Measurements from ENCODE around the gene CPPED1.
"Not testable (repeated sequence)": the region's sequence is repeated elsewhere in the genome, so short reads cannot be mapped to it uniquely, and the experiment has no call there.

CPPED1 gene

GRCh38 chr16:12803203-12804093, at the start of gene CPPED1:
Gene CPPED1, minus strand, starts transcription at chr16:12803887. Its CDS starts 111 bp downstream, at chr16:12803776.
- DNase-seq (ENCODE audit: low spot score), result peak; percentile 81

DNA sequence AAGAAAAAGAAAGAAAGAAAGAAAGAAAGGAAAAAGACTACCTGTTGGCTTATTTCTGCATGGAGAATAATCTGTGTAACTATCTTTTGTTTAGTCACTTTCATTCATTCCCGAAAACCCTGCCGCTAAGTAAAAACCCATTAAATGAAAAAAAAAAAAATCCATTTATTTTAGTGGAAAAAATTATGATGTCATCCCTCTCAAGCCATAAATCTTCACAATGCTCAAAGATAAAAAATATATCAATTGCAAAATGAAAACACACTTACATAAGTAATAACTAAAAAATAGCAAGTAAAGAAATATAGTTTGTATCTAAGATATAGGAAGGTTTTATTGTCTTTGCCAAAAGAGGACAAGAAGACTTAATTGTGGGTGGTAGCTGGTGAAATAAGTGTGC, 46.5 kb upstream of the CPPED1 start:
- no peak for DNase-seq (ENCODE audit: low spot score)

- DNase-seq (ENCODE audit: low spot score), result no peak
These were observed 42.9 kb upstream of the CPPED1 start for GRCh38 chr16:12846592-12846991.

DNA sequence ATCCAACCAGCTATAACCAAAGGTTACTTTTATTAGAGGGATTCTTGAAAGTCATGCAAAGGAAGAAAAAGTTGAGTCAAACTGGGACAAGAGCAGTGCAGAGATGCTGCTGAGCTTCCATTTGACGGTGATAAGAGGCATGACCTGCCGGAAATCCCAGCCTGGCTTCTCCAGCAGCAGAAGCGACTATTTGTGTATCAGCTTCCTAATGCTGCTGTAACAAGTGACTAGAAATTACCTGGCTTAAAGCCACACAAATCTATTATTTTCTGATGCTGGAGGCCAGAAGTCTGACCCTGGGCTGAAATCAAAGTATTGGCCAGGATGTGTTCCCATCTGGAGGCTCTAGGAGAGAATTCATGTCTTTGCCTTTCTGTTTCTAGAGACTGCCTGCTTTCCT, 41.6 kb upstream of the CPPED1 start:
- no peak for DNase-seq (ENCODE audit: low spot score)

GRCh38 chr16:12837756-12838155, 34.1 kb upstream of the CPPED1 start:
- no peak for DNase-seq (ENCODE audit: low spot score)

DNA sequence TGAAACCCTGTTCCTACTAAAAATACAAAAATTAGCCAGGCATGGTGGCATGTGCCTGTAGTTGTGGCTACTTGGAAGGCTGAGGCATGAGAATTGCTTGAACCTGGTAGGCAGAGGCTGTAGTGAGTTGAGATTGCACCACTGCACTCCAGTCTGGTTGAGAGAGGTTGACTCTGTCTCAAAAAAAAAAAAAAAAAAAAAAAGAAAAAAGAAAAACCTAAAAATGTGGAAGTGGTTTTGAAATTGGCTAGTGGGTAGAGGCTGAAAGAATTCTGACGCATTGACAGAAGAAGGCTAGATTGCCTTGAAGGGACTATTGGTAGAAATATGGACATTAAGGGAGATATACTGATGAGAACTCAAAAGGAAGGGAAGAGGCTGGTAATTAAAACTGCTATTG, 33.6 kb upstream of the CPPED1 start:
- no peak for DNase-seq (ENCODE audit: low spot score)

DNA sequence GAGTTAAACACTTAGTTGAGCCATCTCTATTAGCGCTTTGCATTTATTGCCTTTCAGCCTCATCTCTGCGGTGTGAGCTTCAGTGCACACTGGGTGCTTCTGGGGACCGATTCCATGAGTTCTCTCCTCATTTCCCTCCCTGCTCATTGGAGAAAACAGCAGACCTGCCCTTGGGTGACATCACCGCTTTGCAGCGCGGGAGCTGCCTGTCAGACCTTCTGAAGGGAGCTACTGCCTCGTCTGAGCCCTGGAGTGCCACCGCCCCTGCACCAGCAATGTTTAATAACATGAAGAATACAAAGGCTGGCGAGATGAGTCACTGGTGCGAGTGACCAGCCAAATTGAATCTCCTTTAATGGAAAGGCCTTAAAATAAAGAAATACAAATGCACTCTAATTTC, 30.2 kb upstream of the CPPED1 start:
- DNase-seq (ENCODE audit: low spot score), result peak; percentile 16

DNA sequence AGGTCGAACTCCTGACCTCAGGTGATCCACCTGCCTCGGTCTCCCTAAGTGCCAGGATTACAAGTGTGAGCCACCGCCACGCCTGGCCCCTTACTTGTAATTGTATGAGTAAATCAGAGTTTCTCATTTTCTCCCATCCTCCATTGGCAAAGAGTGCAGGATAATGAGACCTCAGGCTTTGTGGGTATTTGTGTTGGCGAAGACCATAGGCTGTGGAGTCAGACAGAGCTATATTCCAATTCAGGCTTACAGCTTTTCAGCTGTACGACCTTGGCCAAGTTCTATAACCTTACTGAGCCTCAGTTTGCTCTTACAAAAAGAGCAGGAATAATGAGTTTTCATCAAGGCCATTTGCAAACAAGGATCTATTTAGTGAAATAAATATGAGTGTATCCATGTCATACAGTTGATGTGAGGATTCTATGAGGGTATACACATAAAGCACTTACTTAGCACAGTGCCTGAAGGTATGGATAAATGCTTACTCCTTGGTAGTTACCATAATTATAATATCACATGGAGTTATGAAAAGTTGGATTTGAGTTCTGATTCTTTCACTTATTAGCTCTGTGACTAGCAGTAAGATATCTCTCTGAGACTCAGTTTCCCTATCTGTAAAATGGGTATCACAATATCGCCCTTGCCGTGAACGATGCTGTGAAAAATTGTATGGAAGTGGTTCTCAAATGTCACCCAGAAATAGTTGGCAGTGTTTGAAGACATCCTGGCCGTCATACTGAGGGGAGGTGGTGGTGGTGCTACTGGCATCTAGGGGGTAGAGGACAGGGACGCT, 25.6 kb upstream of the CPPED1 start:
- DNase-seq (ENCODE audit: low spot score), result no peak

GRCh38 chr16:12828206-12828605, 24.5 kb upstream of the CPPED1 start:
- no peak for DNase-seq (ENCODE audit: low spot score)

GRCh38 chr16:12826559-12826958, 22.9 kb upstream of the CPPED1 start:
- no peak for DNase-seq (ENCODE audit: low spot score)

- peak; percentile 59 for DNase-seq (ENCODE audit: low spot score)
These were observed 15.7 kb upstream of the CPPED1 start for GRCh38 chr16:12819126-12820117.

- DNase-seq (ENCODE audit: low spot score), result no peak
These were observed 14.6 kb upstream of the CPPED1 start for GRCh38 chr16:12818326-12818725.

- DNase-seq (ENCODE audit: low spot score), result not testable (repeated sequence)
These were observed 13.1 kb upstream of the CPPED1 start for GRCh38 chr16:12816791-12817214.

GRCh38 chr16:12815361-12815760, 11.7 kb upstream of the CPPED1 start:
- no peak for DNase-seq (ENCODE audit: low spot score)

- not testable (repeated sequence) for DNase-seq (ENCODE audit: low spot score)
These were observed 10.0 kb upstream of the CPPED1 start for GRCh38 chr16:12813734-12814133.

DNA sequence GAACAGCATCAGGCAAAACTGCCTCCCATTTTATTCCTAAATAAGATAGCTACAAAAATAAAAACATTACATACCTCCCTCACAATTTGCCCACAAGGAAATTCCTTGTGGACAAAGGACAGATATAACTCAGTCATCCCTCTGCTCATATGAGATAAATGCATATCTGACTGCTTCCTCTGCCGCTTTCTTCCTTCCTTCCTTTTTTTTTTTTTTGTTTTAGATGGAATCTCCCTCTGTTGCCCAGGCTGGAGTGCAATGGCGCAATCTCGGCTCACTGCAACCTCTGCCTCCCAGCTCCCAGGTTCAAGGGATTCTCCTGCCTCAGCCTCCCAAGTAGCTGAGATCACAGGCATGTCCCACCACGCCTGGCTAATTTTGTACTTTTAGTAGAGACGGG, 9.6 kb upstream of the CPPED1 start:
- not testable (repeated sequence) for DNase-seq (ENCODE audit: low spot score)

- no peak for DNase-seq (ENCODE audit: low spot score)
These were observed 8.0 kb upstream of the CPPED1 start for GRCh38 chr16:12811441-12812383.

- DNase-seq (ENCODE audit: low spot score), result no peak
These were observed 1.4 kb upstream of the CPPED1 start for GRCh38 chr16:12805066-12805465.

- DNase-seq (ENCODE audit: low spot score), result no peak
These were observed 708 bp upstream of the CPPED1 start for GRCh38 chr16:12804395-12804794.

DNA sequence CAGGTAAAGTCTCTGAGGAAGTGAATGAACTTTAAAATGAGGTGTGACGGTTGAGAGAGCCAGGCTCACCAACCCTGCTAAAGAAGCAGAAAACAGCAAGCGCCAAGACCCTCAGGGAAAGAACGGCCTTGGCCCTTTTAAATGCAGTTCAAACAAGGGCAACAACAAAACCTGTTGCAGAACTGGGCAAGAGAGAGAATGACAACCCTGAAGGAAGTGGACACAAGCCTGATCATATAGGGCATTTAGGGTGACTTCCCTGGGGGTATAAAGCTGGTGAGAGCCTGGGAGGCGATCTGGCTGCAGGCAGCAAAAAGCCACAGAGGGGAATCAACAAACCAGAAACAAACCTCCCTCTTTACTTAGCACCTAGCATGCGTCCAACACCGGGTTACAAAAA, 1.0 kb downstream of the CPPED1 start:
- DNase-seq (ENCODE audit: low spot score), result no peak

GRCh38 chr16:12802048-12802447, 1.6 kb downstream of the CPPED1 start:
- no peak for DNase-seq (ENCODE audit: low spot score)

Measured in LoVo (cell line).